ENCODE data around the gene GYPC.

The GYPC gene

DNA sequence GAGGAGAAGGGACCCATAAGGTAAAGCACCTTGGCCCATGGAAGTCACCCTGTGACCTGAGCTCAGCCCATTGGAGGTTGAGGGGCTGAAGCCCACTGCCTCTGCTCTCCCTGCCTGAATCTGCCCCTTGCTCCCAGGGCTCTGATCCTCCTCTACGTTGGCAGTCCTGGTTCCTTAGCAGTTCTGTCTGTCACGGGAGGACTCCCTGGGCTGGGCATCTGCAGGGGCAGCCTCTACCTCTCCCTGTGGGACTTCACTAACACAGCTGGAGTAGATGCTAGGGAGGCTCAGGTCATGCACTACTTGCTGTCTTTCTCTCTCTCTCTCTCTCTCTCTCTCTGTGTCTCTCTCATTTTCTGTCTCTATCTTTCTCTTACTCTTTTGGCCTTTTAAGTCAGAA, 8.7 kb downstream of the GYPC start:
- no peak for DNase-seq (ENCODE audit: low read depth)
- no peak overlapping the region for H3K4me3 ChIP-seq (ENCODE audit: control insufficient read depth, low read depth, low read length)
- TF ChIP-seq, protein P1, sequence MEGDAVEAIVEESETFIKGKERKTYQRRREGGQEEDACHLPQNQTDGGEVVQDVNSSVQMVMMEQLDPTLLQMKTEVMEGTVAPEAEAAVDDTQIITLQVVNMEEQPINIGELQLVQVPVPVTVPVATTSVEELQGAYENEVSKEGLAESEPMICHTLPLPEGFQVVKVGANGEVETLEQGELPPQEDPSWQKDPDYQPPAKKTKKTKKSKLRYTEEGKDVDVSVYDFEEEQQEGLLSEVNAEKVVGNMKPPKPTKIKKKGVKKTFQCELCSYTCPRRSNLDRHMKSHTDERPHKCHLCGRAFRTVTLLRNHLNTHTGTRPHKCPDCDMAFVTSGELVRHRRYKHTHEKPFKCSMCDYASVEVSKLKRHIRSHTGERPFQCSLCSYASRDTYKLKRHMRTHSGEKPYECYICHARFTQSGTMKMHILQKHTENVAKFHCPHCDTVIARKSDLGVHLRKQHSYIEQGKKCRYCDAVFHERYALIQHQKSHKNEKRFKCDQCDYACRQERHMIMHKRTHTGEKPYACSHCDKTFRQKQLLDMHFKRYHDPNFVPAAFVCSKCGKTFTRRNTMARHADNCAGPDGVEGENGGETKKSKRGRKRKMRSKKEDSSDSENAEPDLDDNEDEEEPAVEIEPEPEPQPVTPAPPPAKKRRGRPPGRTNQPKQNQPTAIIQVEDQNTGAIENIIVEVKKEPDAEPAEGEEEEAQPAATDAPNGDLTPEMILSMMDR (IDR thresholded peaks at IDR 0.05; ENCODE audit: control insufficient read depth, insufficient read depth, low read depth, low read length, missing control alignments), result no peak

- no peak overlapping the region for H3K4me3 ChIP-seq (ENCODE audit: control insufficient read depth, low read depth, low read length)
- no peak for DNase-seq (ENCODE audit: low read depth)
- TF ChIP-seq, protein P1 (IDR thresholded peaks at IDR 0.05; ENCODE audit: control insufficient read depth, insufficient read depth, low read depth, low read length, missing control alignments), result no peak
These were observed 9.5 kb downstream of the GYPC start for GRCh38 chr2:126665483-126665882.

DNA sequence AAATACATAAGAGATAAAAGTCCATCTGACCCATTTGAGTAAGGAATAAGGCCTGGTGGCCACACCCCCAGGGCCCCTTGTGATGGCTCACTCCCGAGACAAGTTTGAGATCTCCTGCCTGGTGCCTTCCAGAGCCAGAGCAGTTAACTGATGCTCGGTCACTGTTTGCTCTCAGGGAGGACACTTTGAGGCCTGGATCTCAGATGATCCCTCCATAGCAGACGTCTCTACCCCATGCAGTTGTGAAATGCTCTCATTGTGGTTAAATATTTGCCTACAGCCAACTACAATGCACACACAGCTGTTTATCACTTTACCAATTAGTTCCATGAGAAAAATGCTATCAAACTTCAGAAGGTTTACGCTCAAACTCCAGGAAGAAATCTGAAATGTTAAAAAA, 12.3 kb downstream of the GYPC start:
- H3K4me3 ChIP-seq (ENCODE audit: control insufficient read depth, low read depth, low read length), result no peak overlapping the region
- no peak for DNase-seq (ENCODE audit: low read depth)
- TF ChIP-seq, protein P1 (IDR thresholded peaks at IDR 0.05; ENCODE audit: control insufficient read depth, insufficient read depth, low read depth, low read length, missing control alignments), result no peak

DNA sequence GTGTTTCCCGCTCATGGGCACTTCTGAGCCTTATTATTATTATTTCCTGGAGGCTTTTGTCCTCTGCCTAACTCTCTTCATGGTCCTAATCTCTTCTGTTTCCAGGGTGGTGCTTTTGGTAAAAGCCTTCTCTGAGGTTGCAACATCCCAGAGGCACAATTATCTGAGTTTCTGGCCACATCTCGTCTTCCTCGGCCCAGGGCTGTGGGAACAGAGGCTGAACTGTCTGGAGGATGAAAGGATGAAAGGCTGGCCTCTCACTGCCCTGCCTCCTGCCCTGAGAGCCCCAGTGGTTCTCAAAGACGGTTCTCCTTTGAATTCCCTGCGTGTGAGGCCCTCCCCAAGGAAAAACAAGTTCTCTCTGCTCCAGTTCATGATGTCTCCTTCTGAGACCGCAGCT, 13.8 kb downstream of the GYPC start:
- no peak for DNase-seq (ENCODE audit: low read depth)
- no peak overlapping the region for H3K4me3 ChIP-seq (ENCODE audit: control insufficient read depth, low read depth, low read length)
- TF ChIP-seq, protein P1 (IDR thresholded peaks at IDR 0.05; ENCODE audit: control insufficient read depth, insufficient read depth, low read depth, low read length, missing control alignments), result no peak

DNA sequence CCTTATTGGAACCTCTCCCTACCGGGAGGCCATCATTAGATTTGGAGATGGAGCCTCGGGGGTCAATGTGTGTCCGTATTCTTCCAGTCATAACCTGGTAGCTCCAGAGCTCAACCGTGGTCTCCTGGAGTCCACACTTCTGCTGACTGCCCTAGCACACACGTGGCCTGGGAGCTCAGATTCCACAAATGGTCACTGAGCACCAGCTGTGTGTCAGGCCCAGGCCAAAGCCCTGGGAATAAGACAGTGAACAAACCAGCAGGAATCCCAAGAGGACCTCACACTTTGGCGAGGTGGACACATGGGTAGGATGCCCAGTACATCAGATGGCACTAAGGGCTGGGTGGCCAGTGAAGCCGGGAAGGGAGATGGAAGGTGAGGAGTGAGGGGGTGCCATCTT, 15.5 kb downstream of the GYPC start:
- no peak overlapping the region for H3K4me3 ChIP-seq (ENCODE audit: control insufficient read depth, low read depth, low read length)
- TF ChIP-seq, protein P1 (IDR thresholded peaks at IDR 0.05; ENCODE audit: control insufficient read depth, insufficient read depth, low read depth, low read length, missing control alignments), result no peak
- no peak for DNase-seq (ENCODE audit: low read depth)

DNA sequence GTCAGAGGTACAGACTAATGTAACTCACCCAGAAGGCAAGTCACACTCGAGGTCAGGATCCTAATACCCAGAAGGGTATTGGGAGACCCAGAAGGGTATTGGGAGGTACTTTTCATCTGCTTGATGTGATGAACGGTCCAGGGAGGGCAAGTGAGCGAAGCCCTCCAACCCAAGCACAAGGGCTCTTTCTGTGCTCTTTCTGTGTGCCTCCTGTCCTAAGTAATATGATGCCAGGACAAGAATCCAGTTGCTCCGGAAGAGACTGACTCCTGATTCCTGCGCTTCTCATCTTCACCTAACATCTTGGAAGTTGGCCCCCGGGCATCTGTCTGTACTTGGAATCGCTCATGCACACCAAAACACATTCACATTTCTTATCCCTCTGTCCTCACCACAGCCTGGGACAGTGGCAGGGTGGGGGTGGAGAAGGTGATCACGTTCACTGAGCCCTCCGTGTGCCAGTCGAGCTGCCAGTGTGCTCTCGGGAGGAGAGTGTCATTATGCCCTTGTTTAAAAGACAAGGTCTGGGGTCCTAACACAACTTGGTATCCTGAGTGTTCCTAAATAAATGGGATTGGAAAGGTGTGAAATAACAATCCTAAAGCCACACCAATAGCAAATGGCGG, 17.1 kb downstream of the GYPC start:
- TF ChIP-seq, protein P1 (IDR thresholded peaks at IDR 0.05; ENCODE audit: control insufficient read depth, insufficient read depth, low read depth, low read length, missing control alignments), result no peak
- H3K4me3 ChIP-seq (ENCODE audit: control insufficient read depth, low read depth, low read length), result no peak overlapping the region
- DNase-seq (ENCODE audit: low read depth), result no peak

All from AG09309 (cell line).